Erythroblast (primary cell): ENCODE results near the gene TAF11L9.
"Not testable (repeated sequence)": the region's sequence is repeated elsewhere in the genome, so short reads cannot be mapped to it uniquely, and the experiment has no call there.

ENCODE experiments used
- GATA1 ChIP-seq: IDR thresholded peaks from 2 replicates; pipeline ENCODE4 v1.6.1; 2011; ENCODE audit warnings: low read depth, mild to moderate bottlenecking, control low read depth, low read length, moderate library complexity
- POLR2A ChIP-seq: IDR thresholded peaks from 2 replicates; pipeline ENCODE4 v1.6.1; 2011; ENCODE audit warnings: mild to moderate bottlenecking, low read length

- not testable (repeated sequence) for TF ChIP-seq POLR2A, GATA1
Measured at GRCh38 chr5:17631788-17632187, 37.6 kb upstream of the TAF11L9 start, which contains the start of gene TAF11L13.
